Activated CD4-positive, alpha-beta T cell treated with anti-CD3 and anti-CD28 coated beads for 4 hours (primary cell): ENCODE results near the gene SPRED3.
"Not testable (repeated sequence)": the region's sequence is repeated elsewhere in the genome, so short reads cannot be mapped to it uniquely, and the experiment has no call there.

Experiments
- DNase-seq, 2 donors: peaks; one replicate each; pipeline ENCODE4 v3.0.0-alpha.2; 2020

The SPRED3 gene, protein sequence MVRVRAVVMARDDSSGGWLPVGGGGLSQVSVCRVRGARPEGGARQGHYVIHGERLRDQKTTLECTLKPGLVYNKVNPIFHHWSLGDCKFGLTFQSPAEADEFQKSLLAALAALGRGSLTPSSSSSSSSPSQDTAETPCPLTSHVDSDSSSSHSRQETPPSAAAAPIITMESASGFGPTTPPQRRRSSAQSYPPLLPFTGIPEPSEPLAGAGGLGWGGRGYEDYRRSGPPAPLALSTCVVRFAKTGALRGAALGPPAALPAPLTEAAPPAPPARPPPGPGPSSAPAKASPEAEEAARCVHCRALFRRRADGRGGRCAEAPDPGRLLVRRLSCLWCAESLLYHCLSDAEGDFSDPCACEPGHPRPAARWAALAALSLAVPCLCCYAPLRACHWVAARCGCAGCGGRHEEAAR

GRCh38 chr19:38388349-38389100 lies at the start of gene SPRED3:
TSS of gene SPRED3 (plus strand) at chr19:38388697. CDS start at chr19:38390303, 1,606 bp downstream.
- DNase-seq: no peak

DNA sequence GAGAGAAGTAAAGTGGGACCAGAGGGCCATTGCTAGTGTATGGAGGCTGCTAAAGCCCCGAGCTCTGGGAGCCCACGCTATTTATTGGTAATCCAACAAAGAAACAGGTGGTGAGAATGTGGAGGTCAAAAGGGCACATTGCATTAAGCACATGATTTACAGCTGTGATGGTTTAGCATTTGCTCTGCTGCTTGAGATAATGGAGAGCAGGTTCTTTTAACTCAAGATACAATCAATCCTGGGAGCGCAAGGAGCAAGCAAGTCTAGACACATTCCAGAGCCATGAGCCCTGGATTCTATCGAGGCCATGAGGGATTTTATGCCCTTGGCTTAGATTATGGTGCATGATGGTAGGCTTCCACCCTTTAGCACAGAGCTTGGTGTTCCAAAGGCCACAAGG lies 49.5 kb upstream of the SPRED3 start:
- DNase-seq: not testable (repeated sequence)

- no peak for DNase-seq
Measured at GRCh38 chr19:38340927-38341326, 47.6 kb upstream of the SPRED3 start.

- no peak for DNase-seq
Measured at GRCh38 chr19:38346837-38347236, 41.7 kb upstream of the SPRED3 start.

DNA sequence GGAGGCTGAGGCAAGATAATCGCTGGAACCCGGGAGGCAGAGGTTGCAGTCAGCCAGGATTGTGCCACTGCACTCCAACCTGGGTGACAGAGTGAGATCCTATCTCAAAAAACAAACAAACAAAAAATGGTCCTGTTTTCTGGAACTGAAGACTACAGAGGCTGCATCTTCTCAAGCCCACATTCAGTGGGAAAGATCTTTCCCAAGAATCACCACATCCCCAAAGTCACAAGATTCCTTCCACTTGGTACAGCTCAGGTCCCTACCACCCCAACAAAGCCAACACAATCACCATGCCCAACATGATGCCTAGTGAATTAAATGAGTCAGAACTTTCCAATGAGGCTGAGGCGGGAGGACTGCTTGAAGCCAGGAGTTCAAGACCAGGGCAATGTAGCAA lies 37.6 kb upstream of the SPRED3 start:
- no peak for DNase-seq

- no peak for DNase-seq
Measured at GRCh38 chr19:38351865-38352395, 36.6 kb upstream of the SPRED3 start.

DNA sequence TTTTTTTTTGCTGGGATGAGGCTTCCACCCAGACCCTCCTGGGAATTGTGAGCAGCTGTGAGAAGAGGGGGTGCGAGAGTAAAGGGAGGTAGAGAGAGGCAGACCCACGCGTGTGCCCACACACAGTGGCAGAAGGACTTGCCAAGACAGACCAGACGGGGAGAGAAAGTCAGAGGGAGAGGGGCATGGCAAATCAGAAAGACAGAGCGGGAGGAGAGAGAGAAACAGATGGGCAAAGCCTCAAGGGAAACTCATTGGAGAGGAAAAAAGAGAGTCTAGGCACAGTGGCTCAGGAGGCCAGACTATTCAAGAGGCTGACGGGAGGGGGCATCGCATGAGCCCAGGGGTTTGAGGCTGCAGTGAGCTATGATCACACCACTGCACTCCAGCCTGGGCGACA lies 35.9 kb upstream of the SPRED3 start:
- DNase-seq: no peak

GRCh38 chr19:38355728-38356725 lies 32.5 kb upstream of the SPRED3 start:
- DNase-seq: no peak

GRCh38 chr19:38358071-38358470 lies 30.4 kb upstream of the SPRED3 start:
- no peak for DNase-seq

DNA sequence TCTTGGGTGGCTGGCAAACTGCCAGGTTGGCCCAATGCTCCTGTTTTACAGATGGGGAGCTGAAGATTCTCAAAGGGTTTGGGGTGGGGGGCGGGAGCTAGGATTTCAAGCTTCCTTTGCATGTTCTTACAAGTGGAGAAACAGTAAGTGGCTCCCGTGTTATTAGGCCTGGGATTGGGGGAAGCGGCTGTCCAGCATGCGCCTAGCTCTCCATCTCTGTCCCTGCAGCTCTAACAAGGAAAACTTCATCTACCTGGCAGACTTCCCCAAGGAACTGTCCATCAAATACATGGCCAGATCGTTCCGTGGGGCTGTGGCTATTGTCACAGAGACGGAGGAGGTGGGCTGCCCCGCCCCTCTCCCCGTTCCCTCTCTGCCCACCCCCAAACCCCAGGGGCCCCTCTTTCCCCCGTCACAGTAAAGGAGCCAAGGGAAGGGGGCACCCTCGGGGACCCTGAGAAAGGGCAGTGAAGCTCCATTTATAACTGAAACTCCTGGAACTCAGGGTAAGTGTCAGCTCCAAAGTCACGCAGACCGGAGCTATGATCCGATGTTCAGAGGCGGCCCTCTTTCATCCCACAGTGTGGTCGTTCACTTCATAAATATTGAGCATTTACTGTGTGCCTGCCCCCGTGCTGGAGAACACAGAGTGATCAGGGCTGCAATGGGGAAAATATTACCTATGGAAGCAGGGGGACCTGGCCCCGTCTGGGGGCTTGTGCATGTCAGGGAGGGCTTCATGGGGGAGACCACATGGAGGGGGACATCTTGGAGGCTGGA lies 29.1 kb upstream of the SPRED3 start:
- no peak for DNase-seq

- DNase-seq: no peak
Measured at GRCh38 chr19:38360351-38360750, 28.1 kb upstream of the SPRED3 start.

DNA sequence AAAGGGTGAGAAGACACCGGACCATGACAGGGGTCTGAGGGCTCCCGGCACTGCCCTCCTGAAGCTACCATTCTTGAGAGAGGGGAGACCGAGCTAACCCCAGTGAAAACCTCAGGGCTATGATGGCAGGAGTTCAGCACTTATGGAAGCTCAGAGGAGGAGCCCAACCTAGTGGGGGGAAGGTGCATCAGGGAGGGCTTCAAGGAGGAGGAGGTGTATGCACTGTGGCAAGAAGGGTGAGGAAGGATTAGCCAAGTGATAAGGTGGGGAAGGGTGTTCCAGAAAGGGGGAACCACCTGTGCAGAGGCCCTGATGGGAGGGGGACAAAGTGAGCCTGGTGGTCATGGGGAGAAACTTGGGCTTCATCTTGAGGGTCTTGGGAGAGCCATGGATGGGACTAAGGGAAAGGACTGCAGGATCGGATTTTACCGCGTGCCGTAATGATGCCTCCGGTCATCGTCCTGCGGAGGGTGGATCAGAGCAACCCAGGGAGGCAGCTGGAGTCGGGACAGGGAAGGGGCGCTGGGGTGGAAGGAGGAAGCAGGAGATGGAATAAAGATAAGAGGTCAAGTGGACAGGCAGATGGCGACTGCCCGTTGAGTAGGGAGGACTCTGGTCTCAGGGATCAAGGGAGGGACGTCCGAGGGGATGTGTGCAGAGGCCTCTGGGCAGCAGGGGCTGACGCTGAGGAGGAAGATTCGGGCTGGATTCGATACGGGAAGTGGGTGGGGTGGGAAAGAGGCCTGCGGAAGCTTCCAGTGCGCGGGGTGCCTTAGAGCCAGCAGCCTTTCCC lies 27.5 kb upstream of the SPRED3 start:
- no peak for DNase-seq

DNA sequence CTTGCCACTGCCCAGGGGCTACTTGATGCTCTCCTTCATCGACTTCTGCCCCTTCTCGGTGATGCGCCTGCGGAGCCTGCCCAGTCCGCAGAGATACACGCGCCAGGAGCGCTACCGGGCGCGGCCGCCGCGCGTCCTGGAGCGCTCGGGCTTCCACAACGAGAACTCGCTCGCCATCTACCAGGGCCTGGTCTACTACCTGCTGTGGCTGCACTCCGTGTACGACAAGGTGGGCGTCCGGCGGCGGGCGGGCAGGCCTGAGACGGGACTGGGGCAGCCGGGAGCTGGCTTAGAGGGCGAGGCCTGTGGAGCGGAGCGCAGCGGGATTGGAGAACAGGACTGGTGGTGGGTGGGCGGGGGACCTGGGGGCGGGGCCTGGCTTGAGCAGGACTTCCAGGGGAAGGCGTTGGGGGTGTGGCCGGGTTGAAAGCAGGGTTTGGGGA lies 26.8 kb upstream of the SPRED3 start:
- DNase-seq: peak; percentile 54 to 63

GRCh38 chr19:38362076-38362945 lies 26.2 kb upstream of the SPRED3 start:
- DNase-seq: peak; percentile 64 to 67

DNA sequence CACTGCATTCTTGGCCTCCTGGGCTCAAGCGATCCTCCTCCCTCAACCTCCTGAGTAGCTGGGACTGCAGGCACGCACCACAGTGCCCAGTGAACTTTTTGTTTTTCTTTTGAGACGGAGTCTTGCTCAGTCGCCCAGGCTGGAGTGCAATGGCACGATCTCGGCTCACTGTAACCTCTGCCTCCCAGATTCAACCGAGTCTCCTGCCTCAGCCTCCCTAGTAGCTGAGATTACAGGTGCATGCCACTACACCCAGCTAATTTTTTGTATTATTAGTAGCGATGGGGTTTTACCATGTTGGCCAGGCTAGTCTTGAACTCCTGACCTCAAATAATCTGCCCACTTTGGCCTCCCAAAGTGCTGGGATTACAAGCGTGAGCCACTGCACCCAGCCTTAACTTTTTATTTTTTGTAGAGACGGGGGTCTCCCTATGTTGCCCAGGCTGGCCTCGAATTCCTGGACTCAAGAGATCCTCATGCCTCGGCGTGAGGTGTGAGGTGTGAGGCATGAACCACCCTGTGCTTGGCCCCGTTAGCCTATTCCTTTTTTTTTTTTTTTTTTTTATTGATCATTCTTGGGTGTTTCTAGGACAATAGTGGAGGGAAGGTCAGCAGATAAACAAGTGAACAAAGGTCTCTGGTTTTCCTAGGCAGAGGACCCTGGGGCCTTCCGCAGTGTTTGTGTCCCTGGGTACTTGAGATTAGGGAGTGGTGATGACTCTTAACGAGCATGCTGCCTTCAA lies 25.4 kb upstream of the SPRED3 start:
- DNase-seq: not testable (repeated sequence)

DNA sequence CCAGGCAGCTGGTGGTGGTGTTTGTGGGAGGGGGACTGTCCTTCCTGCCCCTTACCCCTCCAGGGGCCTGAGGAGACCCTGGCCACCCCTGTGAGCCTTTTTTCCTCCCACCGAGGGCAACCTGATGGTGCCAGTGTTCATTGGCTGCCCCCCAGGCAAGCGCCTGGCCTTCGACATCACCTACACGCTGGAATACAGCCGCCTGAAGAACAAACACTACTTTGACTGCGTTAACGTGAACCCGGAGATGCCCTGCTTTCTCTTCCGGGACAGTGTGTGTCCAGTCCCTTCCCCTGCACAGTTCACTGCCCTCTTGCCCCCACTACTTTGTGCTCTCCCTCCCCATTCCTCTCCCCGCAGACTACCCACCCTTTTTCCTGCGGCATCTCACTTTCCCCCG lies 21.5 kb upstream of the SPRED3 start:
- no peak for DNase-seq

DNA sequence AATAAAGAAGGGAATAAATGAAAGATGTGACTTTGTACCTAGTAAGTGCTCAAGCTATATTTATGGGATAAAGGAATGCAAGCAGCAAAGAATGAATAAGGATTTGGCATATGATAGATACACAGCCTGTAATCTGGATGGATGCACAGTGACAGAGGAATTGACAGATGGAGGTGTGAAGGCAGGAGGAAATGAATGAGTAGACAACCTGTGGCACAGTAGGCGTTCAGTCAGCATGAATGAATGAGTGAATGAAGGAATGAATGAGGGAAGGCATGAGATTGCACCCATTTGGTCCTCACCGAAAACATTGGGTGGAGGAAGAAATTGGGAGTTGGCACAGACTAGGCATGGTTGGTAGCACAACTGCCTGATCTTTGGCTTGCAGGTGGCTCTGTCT lies 18.9 kb upstream of the SPRED3 start:
- DNase-seq: no peak

- no peak for DNase-seq
Measured at GRCh38 chr19:38370299-38370698, 18.2 kb upstream of the SPRED3 start.

DNA sequence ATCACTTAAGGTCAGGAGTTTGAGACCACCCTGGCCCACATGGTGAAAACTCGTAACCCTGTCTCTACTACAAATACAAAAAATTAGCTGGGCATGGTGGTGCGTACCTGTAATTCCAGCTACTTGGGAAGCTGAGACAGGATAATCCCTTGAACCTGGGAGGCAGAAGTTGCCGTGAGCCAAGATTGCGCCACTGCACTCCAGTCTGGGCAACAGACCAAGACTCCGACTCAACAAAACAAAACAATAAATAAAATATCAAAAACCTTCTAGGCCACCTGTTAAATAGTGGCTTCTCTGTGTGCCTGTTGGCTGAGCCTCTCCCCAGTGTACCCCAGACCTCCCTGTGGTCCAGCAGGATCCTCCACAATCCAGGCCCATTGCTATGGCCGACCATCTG lies 17.4 kb upstream of the SPRED3 start:
- no peak for DNase-seq
